Measurements from ENCODE around the gene PTPRT. TPM values are rescaled to one million over a fixed set of nuclear protein-coding genes. Genes with fewer than 3 reads are reported as not detected.

Gene PTPRT
- total and polyA plus RNA-seq, 2 of the 13 experiments (the other 11 are each of a cell fraction or from before 2014, with no cell fraction given) = under 0.01 to 0.09 TPM

DNA sequence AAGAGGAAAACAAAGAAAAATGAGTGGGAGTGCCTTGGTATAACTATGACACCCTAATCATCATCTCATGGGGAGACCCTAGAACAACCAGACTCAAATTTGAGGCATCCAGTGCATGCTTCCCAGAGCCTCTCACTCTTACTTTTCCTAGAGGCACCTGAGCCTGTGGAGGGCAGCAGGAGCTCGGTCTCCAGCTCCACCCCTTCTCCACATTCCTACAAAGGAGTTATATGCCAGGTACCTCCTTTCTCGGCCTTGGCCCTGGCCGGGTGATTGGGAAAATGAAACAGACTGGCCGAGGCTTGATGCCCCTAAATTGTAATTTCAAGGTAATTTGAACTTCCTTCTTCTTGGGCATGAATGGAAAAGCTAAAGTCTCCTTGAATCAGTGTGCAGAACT lies 810.3 kb downstream of the PTPRT start:
- Histone ChIP-seq H2AFZ (ENCODE audit: low read length) (no peak overlapping the region), H3K79me2 (ENCODE audit: insufficient read depth, low read length) (no peaks in the 10 kb centered on the region), H3K4me2 (ENCODE audit: low read depth, low read length) (no peak overlapping the region), H4K20me1 (ENCODE audit: insufficient read depth, low read length) (no peaks in the 10 kb centered on the region), H3K27me3 (ENCODE audit: control insufficient read depth in 1 of 2, insufficient read depth in 2 of 2, low read length in 2 of 2) (0 out of 5 replicates have a peak, but pooled peaks cover 0 to 2% of the 10 kb centered on the region in 2 experiments), H3K4me1 (ENCODE audit: insufficient read depth, low read length) (no peaks in the 10 kb centered on the region), H3K36me3 (replicated peaks in 1 of 2; ENCODE audit: control insufficient read depth in 1 of 2, insufficient read depth in 2 of 2, low read length in 2 of 2) (no peaks in the 10 kb centered on the region), H3K9ac (ENCODE audit: insufficient read depth, low read depth, low read length) (no peak overlapping the region), H3K4me3 (replicated peaks in 1 of 3; ENCODE audit: insufficient read depth in 1 of 3, low read depth in 2 of 3, low read length in 3 of 3) (no peak overlapping the region), H3K9me3 (ENCODE audit: low read length) (peaks cover 27% of the 10 kb centered on the region; the same call in 1 of the 2 replicates), H3K27ac (ENCODE audit: extremely low read length, insufficient read depth, low read length) (no peak overlapping the region)
- WGBS (ENCODE audit: low lambda C conversion rate) = 2% methylated on average over 4 of the region's 4 CpGs
- no peak for TF ChIP-seq ISX (CRISPR knock-in tag; conservative IDR thresholded peaks at IDR 0.05)
- no peak for TF ChIP-seq ZNF746 (CRISPR knock-in tag; IDR thresholded peaks at IDR 0.05)
- TF ChIP-seq, protein P1, sequence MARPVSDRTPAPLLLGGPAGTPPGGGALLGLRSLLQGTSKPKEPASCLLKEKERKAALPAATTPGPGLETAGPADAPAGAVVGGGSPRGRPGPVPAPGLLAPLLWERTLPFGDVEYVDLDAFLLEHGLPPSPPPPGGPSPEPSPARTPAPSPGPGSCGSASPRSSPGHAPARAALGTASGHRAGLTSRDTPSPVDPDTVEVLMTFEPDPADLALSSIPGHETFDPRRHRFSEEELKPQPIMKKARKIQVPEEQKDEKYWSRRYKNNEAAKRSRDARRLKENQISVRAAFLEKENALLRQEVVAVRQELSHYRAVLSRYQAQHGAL (CRISPR knock-in tag; IDR thresholded peaks at IDR 0.05; ENCODE audit: not compliant biosample characterization) = no peak
- TF ChIP-seq, protein P2, sequence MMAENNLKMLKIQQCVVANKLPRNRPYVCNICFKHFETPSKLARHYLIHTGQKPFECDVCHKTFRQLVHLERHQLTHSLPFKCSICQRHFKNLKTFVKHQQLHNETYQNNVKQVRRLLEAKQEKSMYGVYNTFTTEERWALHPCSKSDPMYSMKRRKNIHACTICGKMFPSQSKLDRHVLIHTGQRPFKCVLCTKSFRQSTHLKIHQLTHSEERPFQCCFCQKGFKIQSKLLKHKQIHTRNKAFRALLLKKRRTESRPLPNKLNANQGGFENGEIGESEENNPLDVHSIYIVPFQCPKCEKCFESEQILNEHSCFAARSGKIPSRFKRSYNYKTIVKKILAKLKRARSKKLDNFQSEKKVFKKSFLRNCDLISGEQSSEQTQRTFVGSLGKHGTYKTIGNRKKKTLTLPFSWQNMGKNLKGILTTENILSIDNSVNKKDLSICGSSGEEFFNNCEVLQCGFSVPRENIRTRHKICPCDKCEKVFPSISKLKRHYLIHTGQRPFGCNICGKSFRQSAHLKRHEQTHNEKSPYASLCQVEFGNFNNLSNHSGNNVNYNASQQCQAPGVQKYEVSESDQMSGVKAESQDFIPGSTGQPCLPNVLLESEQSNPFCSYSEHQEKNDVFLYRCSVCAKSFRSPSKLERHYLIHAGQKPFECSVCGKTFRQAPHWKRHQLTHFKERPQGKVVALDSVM (CRISPR knock-in tag; IDR thresholded peaks at IDR 0.05) = no peak
- TF ChIP-seq, protein P3, sequence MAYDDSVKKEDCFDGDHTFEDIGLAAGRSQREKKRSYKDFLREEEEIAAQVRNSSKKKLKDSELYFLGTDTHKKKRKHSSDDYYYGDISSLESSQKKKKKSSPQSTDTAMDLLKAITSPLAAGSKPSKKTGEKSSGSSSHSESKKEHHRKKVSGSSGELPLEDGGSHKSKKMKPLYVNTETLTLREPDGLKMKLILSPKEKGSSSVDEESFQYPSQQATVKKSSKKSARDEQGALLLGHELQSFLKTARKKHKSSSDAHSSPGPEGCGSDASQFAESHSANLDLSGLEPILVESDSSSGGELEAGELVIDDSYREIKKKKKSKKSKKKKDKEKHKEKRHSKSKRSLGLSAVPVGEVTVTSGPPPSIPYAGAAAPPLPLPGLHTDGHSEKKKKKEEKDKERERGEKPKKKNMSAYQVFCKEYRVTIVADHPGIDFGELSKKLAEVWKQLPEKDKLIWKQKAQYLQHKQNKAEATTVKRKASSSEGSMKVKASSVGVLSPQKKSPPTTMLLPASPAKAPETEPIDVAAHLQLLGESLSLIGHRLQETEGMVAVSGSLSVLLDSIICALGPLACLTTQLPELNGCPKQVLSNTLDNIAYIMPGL (CRISPR knock-in tag; IDR thresholded peaks at IDR 0.05; ENCODE audit: borderline replicate concordance in 1 of 2, low read depth in 1 of 2) = no peak
- TF ChIP-seq ZNF34 (CRISPR knock-in tag; IDR thresholded peaks at IDR 0.05; ENCODE audit: borderline replicate concordance) = no peak
- no peak for TF ChIP-seq ZNF253 (CRISPR knock-in tag; IDR thresholded peaks at IDR 0.05; ENCODE audit: borderline replicate concordance)
- no peak for TF ChIP-seq SMYD3 (CRISPR knock-in tag; IDR thresholded peaks at IDR 0.05)
- TF ChIP-seq, protein P4, sequence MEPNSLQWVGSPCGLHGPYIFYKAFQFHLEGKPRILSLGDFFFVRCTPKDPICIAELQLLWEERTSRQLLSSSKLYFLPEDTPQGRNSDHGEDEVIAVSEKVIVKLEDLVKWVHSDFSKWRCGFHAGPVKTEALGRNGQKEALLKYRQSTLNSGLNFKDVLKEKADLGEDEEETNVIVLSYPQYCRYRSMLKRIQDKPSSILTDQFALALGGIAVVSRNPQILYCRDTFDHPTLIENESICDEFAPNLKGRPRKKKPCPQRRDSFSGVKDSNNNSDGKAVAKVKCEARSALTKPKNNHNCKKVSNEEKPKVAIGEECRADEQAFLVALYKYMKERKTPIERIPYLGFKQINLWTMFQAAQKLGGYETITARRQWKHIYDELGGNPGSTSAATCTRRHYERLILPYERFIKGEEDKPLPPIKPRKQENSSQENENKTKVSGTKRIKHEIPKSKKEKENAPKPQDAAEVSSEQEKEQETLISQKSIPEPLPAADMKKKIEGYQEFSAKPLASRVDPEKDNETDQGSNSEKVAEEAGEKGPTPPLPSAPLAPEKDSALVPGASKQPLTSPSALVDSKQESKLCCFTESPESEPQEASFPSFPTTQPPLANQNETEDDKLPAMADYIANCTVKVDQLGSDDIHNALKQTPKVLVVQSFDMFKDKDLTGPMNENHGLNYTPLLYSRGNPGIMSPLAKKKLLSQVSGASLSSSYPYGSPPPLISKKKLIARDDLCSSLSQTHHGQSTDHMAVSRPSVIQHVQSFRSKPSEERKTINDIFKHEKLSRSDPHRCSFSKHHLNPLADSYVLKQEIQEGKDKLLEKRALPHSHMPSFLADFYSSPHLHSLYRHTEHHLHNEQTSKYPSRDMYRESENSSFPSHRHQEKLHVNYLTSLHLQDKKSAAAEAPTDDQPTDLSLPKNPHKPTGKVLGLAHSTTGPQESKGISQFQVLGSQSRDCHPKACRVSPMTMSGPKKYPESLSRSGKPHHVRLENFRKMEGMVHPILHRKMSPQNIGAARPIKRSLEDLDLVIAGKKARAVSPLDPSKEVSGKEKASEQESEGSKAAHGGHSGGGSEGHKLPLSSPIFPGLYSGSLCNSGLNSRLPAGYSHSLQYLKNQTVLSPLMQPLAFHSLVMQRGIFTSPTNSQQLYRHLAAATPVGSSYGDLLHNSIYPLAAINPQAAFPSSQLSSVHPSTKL (CRISPR knock-in tag; IDR thresholded peaks at IDR 0.05) = no peak
- no peak for TF ChIP-seq ELF1 (CRISPR knock-in tag; IDR thresholded peaks at IDR 0.05)
- no peak for TF ChIP-seq GZF1 (CRISPR knock-in tag; IDR thresholded peaks at IDR 0.05)
- TF ChIP-seq SMARCE1 (IDR thresholded peaks at IDR 0.05; ENCODE audit: borderline replicate concordance) = no peak
- no peak for TF ChIP-seq SAP130 (CRISPR knock-in tag; IDR thresholded peaks at IDR 0.05; ENCODE audit: low read depth)
- TF ChIP-seq, protein P5, sequence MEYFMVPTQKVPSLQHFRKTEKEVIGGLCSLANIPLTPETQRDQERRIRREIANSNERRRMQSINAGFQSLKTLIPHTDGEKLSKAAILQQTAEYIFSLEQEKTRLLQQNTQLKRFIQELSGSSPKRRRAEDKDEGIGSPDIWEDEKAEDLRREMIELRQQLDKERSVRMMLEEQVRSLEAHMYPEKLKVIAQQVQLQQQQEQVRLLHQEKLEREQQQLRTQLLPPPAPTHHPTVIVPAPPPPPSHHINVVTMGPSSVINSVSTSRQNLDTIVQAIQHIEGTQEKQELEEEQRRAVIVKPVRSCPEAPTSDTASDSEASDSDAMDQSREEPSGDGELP (IDR thresholded peaks at IDR 0.05; ENCODE audit: borderline replicate concordance, low read depth) = no peak
- TF ChIP-seq HHEX (CRISPR knock-in tag; IDR thresholded peaks at IDR 0.05) = no peak
- TF ChIP-seq HMGA1 (CRISPR knock-in tag; conservative IDR thresholded peaks at IDR 0.05) = no peak
- FAIRE-seq (no peak), ATAC-seq (no peak), DNase-seq (ENCODE audit: low spot score) (no peak)
- CTCF ChIA-PET (ENCODE audit: low intra/inter-chr PET ratio, low total read pairs) = no interaction called here
- BruUV-seq (replicated peaks) = no TSS peak
- POLR2A ChIA-PET = no interaction called here
- in situ Hi-C loops (cut with HindIII; ENCODE audit: extremely low pct_ligation_motif_present, low pct_unique_long_range_greater_than_20kb) (no loop called here), intact Hi-C loops (cut with micrococcal nuclease; ENCODE audit: unreplicated experiment) (no loop called here)
